ENCODE results near the gene CD1B. TPM values are rescaled to one million over a fixed set of nuclear protein-coding genes. Genes with fewer than 3 reads are reported as not detected.

The CD1B gene
- polyA plus RNA-seq, 1 donor from 2014 or later = not detected

DNA sequence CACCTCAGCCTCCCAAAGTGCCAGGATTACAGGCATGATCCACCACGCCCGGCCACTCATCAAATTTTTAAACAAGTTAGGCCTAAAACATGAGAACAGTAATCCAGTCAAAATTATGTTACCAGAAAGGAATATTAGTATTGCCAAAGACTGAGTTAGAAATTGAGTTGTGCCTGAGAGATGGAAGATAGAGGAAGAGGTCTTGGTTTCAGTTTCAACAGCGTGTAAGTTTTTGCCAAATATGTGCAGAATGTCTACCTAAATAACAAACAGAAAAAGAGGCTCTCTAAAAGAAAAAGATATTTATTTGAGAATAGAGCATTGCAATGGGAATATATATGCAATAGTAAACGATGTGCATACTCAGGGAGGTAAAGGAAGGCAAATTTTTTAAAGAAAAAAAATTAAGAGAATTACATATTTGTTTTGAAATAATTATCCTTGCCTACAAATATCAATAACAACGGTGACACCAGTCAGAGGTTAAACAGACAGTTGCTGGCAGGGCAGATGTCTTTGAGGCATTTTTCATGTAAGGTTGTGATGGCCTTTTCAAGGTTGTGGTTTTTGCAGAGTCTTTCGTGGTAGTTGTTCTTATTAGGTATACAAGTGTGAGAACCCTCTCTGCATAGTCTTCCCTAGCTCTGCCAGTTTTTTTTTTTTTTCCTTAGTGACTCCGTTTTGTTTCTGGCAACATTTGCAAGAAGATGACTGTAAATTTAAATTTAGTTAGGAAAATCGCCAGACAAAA, 2.2 kb upstream of the CD1B start:
- H3K4me3 ChIP-seq (ENCODE audit: low read length) = no peak overlapping the region
- H3K27ac ChIP-seq (ENCODE audit: low read length) = no peak overlapping the region
- H3K9me2 ChIP-seq (ENCODE audit: insufficient read depth, low read length) = no peaks in the 10 kb centered on the region
- H3K27me3 ChIP-seq (ENCODE audit: insufficient read depth, low read depth, low read length) = no peaks in the 10 kb centered on the region
- no peaks in the 10 kb centered on the region for H3F3A ChIP-seq (ENCODE audit: insufficient read depth, low read length, poor library complexity, severe bottlenecking)
- no peak overlapping the region for H3K9ac ChIP-seq (ENCODE audit: low read length)
- H3K36me3 ChIP-seq (ENCODE audit: insufficient read depth, low read length) = no peaks in the 10 kb centered on the region
- no peaks in the 10 kb centered on the region for H3K9me3 ChIP-seq (ENCODE audit: low read length)
- H3K4me2 ChIP-seq (ENCODE audit: low read length) = no peak overlapping the region
- H3K79me2 ChIP-seq (replicated peaks; ENCODE audit: insufficient read depth, low read length) = no peaks in the 10 kb centered on the region
- H4K20me1 ChIP-seq (ENCODE audit: insufficient read depth) = no peaks in the 10 kb centered on the region
- H2AFZ ChIP-seq (ENCODE audit: low read depth, low read length) = no peak overlapping the region
- no peak for TF ChIP-seq TAF1 (IDR thresholded peaks at IDR 0.05; ENCODE audit: low read depth)
- no peak for TF ChIP-seq EP300 (conservative IDR thresholded peaks at IDR 0.05; ENCODE audit: poor library complexity, severe bottlenecking)
- no peak for TF ChIP-seq POLR2AphosphoS5 (IDR thresholded peaks at IDR 0.05)
- TF ChIP-seq SMC3 (conservative IDR thresholded peaks at IDR 0.05; ENCODE audit: poor library complexity) = no peak
- TF ChIP-seq, protein P1, sequence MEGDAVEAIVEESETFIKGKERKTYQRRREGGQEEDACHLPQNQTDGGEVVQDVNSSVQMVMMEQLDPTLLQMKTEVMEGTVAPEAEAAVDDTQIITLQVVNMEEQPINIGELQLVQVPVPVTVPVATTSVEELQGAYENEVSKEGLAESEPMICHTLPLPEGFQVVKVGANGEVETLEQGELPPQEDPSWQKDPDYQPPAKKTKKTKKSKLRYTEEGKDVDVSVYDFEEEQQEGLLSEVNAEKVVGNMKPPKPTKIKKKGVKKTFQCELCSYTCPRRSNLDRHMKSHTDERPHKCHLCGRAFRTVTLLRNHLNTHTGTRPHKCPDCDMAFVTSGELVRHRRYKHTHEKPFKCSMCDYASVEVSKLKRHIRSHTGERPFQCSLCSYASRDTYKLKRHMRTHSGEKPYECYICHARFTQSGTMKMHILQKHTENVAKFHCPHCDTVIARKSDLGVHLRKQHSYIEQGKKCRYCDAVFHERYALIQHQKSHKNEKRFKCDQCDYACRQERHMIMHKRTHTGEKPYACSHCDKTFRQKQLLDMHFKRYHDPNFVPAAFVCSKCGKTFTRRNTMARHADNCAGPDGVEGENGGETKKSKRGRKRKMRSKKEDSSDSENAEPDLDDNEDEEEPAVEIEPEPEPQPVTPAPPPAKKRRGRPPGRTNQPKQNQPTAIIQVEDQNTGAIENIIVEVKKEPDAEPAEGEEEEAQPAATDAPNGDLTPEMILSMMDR (IDR thresholded peaks at IDR 0.05; ENCODE audit: poor library complexity, severe bottlenecking) = no peak
- no peak for TF ChIP-seq RAD21 (conservative IDR thresholded peaks at IDR 0.05)
- TF ChIP-seq MXI1 (conservative IDR thresholded peaks at IDR 0.05; ENCODE audit: poor library complexity, severe bottlenecking) = no peak
- no peak for TF ChIP-seq EZH2 (IDR thresholded peaks at IDR 0.05; ENCODE audit: borderline replicate concordance, insufficient read depth, low read length, poor library complexity, severe bottlenecking)
- TF ChIP-seq, protein P2, sequence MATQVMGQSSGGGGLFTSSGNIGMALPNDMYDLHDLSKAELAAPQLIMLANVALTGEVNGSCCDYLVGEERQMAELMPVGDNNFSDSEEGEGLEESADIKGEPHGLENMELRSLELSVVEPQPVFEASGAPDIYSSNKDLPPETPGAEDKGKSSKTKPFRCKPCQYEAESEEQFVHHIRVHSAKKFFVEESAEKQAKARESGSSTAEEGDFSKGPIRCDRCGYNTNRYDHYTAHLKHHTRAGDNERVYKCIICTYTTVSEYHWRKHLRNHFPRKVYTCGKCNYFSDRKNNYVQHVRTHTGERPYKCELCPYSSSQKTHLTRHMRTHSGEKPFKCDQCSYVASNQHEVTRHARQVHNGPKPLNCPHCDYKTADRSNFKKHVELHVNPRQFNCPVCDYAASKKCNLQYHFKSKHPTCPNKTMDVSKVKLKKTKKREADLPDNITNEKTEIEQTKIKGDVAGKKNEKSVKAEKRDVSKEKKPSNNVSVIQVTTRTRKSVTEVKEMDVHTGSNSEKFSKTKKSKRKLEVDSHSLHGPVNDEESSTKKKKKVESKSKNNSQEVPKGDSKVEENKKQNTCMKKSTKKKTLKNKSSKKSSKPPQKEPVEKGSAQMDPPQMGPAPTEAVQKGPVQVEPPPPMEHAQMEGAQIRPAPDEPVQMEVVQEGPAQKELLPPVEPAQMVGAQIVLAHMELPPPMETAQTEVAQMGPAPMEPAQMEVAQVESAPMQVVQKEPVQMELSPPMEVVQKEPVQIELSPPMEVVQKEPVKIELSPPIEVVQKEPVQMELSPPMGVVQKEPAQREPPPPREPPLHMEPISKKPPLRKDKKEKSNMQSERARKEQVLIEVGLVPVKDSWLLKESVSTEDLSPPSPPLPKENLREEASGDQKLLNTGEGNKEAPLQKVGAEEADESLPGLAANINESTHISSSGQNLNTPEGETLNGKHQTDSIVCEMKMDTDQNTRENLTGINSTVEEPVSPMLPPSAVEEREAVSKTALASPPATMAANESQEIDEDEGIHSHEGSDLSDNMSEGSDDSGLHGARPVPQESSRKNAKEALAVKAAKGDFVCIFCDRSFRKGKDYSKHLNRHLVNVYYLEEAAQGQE (IDR thresholded peaks at IDR 0.05; ENCODE audit: borderline replicate concordance) = no peak

DNA sequence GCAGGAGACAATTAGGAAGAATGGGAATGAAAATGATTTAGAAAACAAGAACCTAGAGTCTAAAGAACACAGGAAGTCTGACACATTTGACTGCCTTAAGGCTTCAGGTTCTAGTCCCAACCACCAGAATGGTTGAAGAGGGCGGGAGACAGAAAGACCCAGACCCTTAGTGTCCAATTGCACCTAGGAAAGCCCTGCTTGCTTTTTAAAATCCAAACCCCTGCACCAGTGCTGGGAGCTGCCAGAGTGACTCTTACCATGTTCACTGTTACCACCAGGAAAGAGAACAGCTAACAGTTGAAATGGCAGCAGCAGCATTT, 265 bp downstream of the CD1B start:
- H2AFZ ChIP-seq (ENCODE audit: low read depth, low read length) = no peak overlapping the region

More for the DNA sequence above, 265 bp downstream of the CD1B start:
- Histone ChIP-seq H3K9ac (ENCODE audit: low read length) (no peak overlapping the region), H3F3A (ENCODE audit: insufficient read depth, low read length, poor library complexity, severe bottlenecking) (no peaks in the 10 kb centered on the region), H3K27me3 (ENCODE audit: insufficient read depth, low read depth, low read length) (no peaks in the 10 kb centered on the region), H4K20me1 (ENCODE audit: insufficient read depth) (no peaks in the 10 kb centered on the region), H3K36me3 (ENCODE audit: insufficient read depth, low read length) (no peaks in the 10 kb centered on the region), H3K9me2 (ENCODE audit: insufficient read depth, low read length) (no peaks in the 10 kb centered on the region), H3K4me2 (ENCODE audit: low read length) (no peak overlapping the region), H3K9me3 (ENCODE audit: low read length) (no peaks in the 10 kb centered on the region), H3K79me2 (replicated peaks; ENCODE audit: insufficient read depth, low read length) (no peaks in the 10 kb centered on the region), H3K4me3 (ENCODE audit: low read length) (no peak overlapping the region), H3K27ac (ENCODE audit: low read length) (no peak overlapping the region)
- TF ChIP-seq EZH2 (IDR thresholded peaks at IDR 0.05; ENCODE audit: borderline replicate concordance, insufficient read depth, low read length, poor library complexity, severe bottlenecking) (no peak), RAD21 (conservative IDR thresholded peaks at IDR 0.05) (no peak), TAF1 (IDR thresholded peaks at IDR 0.05; ENCODE audit: low read depth) (no peak)
- TF ChIP-seq, protein P2 (IDR thresholded peaks at IDR 0.05; ENCODE audit: borderline replicate concordance) = no peak
